AG04450 (cell line): ENCODE data around the gene HSD11B2. TPM values are rescaled to one million over a fixed set of nuclear protein-coding genes. Genes with fewer than 3 reads are reported as not detected.

Experiments
- CTCF ChIA-PET: fragments of 300-600, 350-600 bp; formaldehyde crosslinking; extraction: SDS; loops from one replicate; lab custom pipeline; 2022; ENCODE audit warnings: antibody characterized with exemption, inconsistent platforms; lab: Charles Lee
- POLR2A ChIA-PET: fragments of 350-600 bp; formaldehyde crosslinking; extraction: SDS; loops from one replicate; lab custom pipeline; 2021; ENCODE audit warnings: antibody characterized with exemption, inconsistent platforms; lab: Yijun Ruan, JAX
- DNase-seq: peaks from one replicate; pipeline ENCODE4 v3.0.0-alpha.2; 2011; ENCODE audit warnings: low read depth, low spot score
- H3K27ac ChIP-seq: one replicate; pipeline ENCODE4 v1.5.1; 2012; ENCODE audit warnings: low read depth, low read length, control low read depth
- H3K27me3 ChIP-seq: one replicate; pipeline ENCODE4 v1.6.0; 2012; ENCODE audit warnings: low read length; ENCODE audit not compliant: control insufficient read depth, insufficient read depth
- H3K4me3 ChIP-seq: 2 replicates; pipeline ENCODE4 v1.5.1; 2011; ENCODE audit warnings: mild to moderate bottlenecking, low read depth, low read length, control low read depth
- H3K9me3 ChIP-seq: 2 replicates; pipeline ENCODE4 v1.5.1; 2012; ENCODE audit warnings: low read length; ENCODE audit not compliant: control insufficient read depth, insufficient read depth
- CTCF ChIP-seq: IDR thresholded peaks from 2 replicates; pipeline ENCODE4 v1.5.1; 2011; ENCODE audit warnings: low read depth, low read length, control low read depth, inconsistent platforms
- polyA plus RNA-seq: library from polyadenylated mRNA; depleted of rRNA; stranded (reverse); fragments of >200 nt; gene quantifications from 2 replicates; pipeline ENCODE4 v1.2.3, GENCODE V29; 2011

The HSD11B2 gene
- polyA plus RNA-seq, 1 experiment = not detected

- DNase-seq = no peak
- ChIA-PET CTCF (interaction anchor here (0.6 to 4.3 kb wide), 15 partner anchors 10 to 249 kb away, joined by 3 to 36 read pairs (median 6); partner anchors contain the start of gene ATP6V0D1), POLR2A (interaction anchor here (0.6 to 1.4 kb wide), 3 partner anchors 10 to 17 kb away, joined by 3 to 8 read pairs (median 6); no protein-coding TSS in a partner anchor)
- TF ChIP-seq CTCF = no peak
- Histone ChIP-seq H3K4me3 (no peak overlapping the region), H3K27ac (peak overlapping the region; percentile 47), H3K9me3 (no peaks in the 10 kb centered on the region; the same call in 1 of the 2 replicates), H3K27me3 (no peaks in the 10 kb centered on the region)
Measured at GRCh38 chr16:67446968-67447507, 16.1 kb downstream of the HSD11B2 start.

- peak; percentile 37 for DNase-seq
- no peaks in the 10 kb centered on the region for H3K9me3 ChIP-seq
- peak; percentile 55 for TF ChIP-seq CTCF
- ChIA-PET POLR2A (interaction anchor here (0.5 to 1.4 kb wide), 5 partner anchors 9 to 154 kb away, joined by 3 to 8 read pairs (median 6); no protein-coding TSS in a partner anchor), CTCF (interaction anchor here (0.6 to 4.3 kb wide), 15 partner anchors 9 to 250 kb away, joined by 3 to 36 read pairs (median 5); partner anchors contain the start of genes ATP6V0D1 and HSD11B2)
- no peak overlapping the region for H3K4me3 ChIP-seq
- peak overlapping the region; percentile 47 for H3K27ac ChIP-seq
- H3K27me3 ChIP-seq = no peaks in the 10 kb centered on the region
Measured at GRCh38 chr16:67447508-67448076, 16.7 kb downstream of the HSD11B2 start.

GRCh38 chr16:67448580-67448979 is 17.7 kb downstream of the HSD11B2 start:
- no peak for TF ChIP-seq CTCF
- ChIA-PET POLR2A (interaction anchor here (0.6 kb wide), 1 partner anchor 32 kb away, joined by 3 read pairs; the partner anchor contains the start of gene ATP6V0D1), CTCF (interaction anchor here (1.1 to 4.3 kb wide), 8 partner anchors 8 to 41 kb away, joined by 3 to 36 read pairs (median 10); partner anchors contain the start of genes ATP6V0D1 and HSD11B2)
- Histone ChIP-seq H3K9me3 (no peaks in the 10 kb centered on the region), H3K27me3 (no peaks in the 10 kb centered on the region), H3K27ac (no peak overlapping the region), H3K4me3 (no peak overlapping the region)
- DNase-seq = no peak

GRCh38 chr16:67449336-67449735 is 18.4 kb downstream of the HSD11B2 start:
- Histone ChIP-seq H3K27me3 (no peaks in the 10 kb centered on the region), H3K4me3 (no peak overlapping the region), H3K9me3 (no peaks in the 10 kb centered on the region), H3K27ac (no peak overlapping the region)
- no peak for DNase-seq
- no peak for TF ChIP-seq CTCF
- POLR2A ChIA-PET = no interaction called here
- CTCF ChIA-PET = interaction anchor here (0.8 to 4.3 kb wide), 3 partner anchors 16 to 392 kb away, joined by 3 to 36 read pairs (median 4); no protein-coding TSS in a partner anchor

- H3K9me3 ChIP-seq = no peaks in the 10 kb centered on the region
- no peak for TF ChIP-seq CTCF
- ChIA-PET CTCF (interaction anchor here (0.8 to 4.3 kb wide), 3 partner anchors 16 to 391 kb away, joined by 3 to 36 read pairs (median 4); no protein-coding TSS in a partner anchor), POLR2A (no interaction called here)
- H3K27ac ChIP-seq = no peak overlapping the region
- DNase-seq = no peak
- H3K4me3 ChIP-seq = no peak overlapping the region
- H3K27me3 ChIP-seq = no peaks in the 10 kb centered on the region
Measured at GRCh38 chr16:67449739-67450138, 18.8 kb downstream of the HSD11B2 start.
